ENCODE measurements around the gene HNRNPA1L2.

Gene HNRNPA1L2

DNA sequence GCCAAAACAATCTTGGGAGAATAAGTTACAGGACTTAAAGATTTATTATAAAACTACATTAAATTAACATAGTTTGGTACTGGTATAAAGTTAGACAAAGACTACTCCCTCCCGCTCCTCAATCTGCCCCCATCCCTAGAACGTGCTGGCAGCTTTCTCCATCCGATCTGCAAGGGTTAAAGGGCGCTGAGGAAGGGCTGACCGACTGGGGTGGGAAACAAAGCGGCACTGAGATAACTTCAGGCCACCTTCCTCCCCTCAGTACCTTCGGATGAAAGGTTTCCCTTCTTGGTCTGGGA is 9.6 kb downstream of the HNRNPA1L2 start:
- Histone ChIP-seq H3K9ac (ENCODE audit: insufficient read length, low read depth) (peak overlapping the region; percentile 72), H3K9me3 (ENCODE audit: insufficient read depth, low read length) (no peaks in the 10 kb centered on the region), H3K4me1 (ENCODE audit: insufficient read depth, insufficient read length) (no peaks in the 10 kb centered on the region), H3K4me3 (ENCODE audit: insufficient read length, low read depth) (peak overlapping the region; percentile 57), H3K27me3 (ENCODE audit: insufficient read depth, insufficient read length) (no peaks in the 10 kb centered on the region), H3K36me3 (ENCODE audit: insufficient read depth, insufficient read length, low read length) (peaks cover 10% of the 10 kb centered on the region)
- DNase-seq (ENCODE audit: low read depth, low spot score) = peak; percentile 16
- no peak for TF ChIP-seq ZNF274 (IDR thresholded peaks at IDR 0.05; ENCODE audit: low read depth, low read length)
- no peak for TF ChIP-seq YY1 (IDR thresholded peaks at IDR 0.05; ENCODE audit: insufficient read depth, insufficient read length)
- TF ChIP-seq SUZ12 (IDR thresholded peaks at IDR 0.05; ENCODE audit: extremely low read depth, insufficient read depth, insufficient read length) = no peak

DNA sequence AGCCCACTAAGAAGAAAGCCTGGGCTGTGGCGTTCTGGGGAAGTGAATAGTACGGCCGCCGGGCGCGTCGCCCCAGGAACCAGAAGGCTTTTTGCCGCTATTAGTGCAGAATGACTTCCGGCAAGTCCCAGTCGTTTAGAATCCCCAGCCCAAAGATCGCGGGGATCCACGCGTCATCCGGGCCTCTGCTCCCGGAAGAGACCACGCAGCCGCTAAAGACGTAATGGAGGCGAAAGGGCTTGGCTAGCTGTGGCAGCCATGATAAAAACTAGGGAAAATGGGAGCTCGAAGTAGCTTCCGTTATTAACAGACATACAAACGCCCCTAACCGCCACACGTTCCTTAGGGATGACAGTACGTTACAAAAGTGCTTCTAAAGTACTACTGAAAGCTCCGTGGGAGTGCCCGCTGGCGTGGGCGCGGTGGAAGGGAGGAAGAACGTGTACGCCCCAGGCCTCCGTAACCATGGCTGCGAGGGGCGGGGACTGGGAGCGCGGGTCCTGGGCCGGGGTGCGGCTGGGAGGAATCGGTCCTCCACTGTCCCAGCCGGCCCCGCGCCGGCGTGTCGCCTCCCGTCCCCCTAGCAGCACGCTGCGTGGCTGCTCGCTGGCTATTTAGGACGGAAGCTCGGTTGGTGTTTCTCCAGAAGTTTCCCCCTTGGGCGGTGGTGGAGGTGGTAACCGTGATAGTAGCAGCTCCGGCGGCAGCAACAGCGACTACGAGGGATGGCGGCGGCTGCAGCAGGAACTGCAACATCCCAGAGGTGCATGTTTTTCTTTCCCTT is 10.2 kb downstream of the HNRNPA1L2 start, which contains the start of gene SUGT1:
TSS of gene SUGT1 (plus strand) at position 641 of the 784 bp plus-strand sequence. CDS start at position 726, 85 bp downstream.
- peak; percentile 49 for TF ChIP-seq YY1 (IDR thresholded peaks at IDR 0.05; ENCODE audit: insufficient read depth, insufficient read length)
- TF ChIP-seq SUZ12 (IDR thresholded peaks at IDR 0.05; ENCODE audit: extremely low read depth, insufficient read depth, insufficient read length) = no peak

DNA sequence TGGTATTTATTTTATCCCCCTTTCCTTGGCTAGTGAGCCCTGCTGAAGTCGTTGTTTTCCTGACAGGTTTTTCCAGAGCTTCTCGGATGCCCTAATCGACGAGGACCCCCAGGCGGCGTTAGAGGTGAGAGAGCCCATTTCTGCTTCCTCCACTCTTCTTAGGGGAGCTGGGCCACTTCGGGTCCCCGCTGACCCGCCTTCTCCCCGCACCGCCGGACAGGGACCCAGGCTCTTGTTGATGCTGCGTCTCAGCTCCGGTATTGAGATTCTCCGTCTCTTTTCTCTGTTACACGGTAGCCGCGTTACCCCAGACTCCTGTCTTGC is 10.7 kb downstream of the HNRNPA1L2 start:
- H3K4me1 ChIP-seq (ENCODE audit: insufficient read depth, insufficient read length) = no peaks in the 10 kb centered on the region
- peaks cover 10% of the 10 kb centered on the region for H3K36me3 ChIP-seq (ENCODE audit: insufficient read depth, insufficient read length, low read length)
- DNase-seq (ENCODE audit: low read depth, low spot score) = no peak
- H3K27me3 ChIP-seq (ENCODE audit: insufficient read depth, insufficient read length) = no peaks in the 10 kb centered on the region
- TF ChIP-seq YY1 (IDR thresholded peaks at IDR 0.05; ENCODE audit: insufficient read depth, insufficient read length) (no peak), SUZ12 (IDR thresholded peaks at IDR 0.05; ENCODE audit: extremely low read depth, insufficient read depth, insufficient read length) (no peak)
- H3K9ac ChIP-seq (ENCODE audit: insufficient read length, low read depth) = peak overlapping the region; percentile 77
- H3K4me3 ChIP-seq (ENCODE audit: insufficient read length, low read depth) = peak overlapping the region; percentile 57
- H3K9me3 ChIP-seq (ENCODE audit: insufficient read depth, low read length) = no peaks in the 10 kb centered on the region

More for the DNA sequence above, 10.2 kb downstream of the HNRNPA1L2 start, which contains the start of gene SUGT1:
- DNase-seq (ENCODE audit: low read depth, low spot score) = peak; percentile 85
- H3K4me3 ChIP-seq (ENCODE audit: insufficient read length, low read depth) = peak within 1 kb of the TSS; percentile 57
- no peaks in the 10 kb centered on the region for H3K27me3 ChIP-seq (ENCODE audit: insufficient read depth, insufficient read length)
- H3K9ac ChIP-seq (ENCODE audit: insufficient read length, low read depth) = peak within 1 kb of the TSS; percentile 77
- H3K9me3 ChIP-seq (ENCODE audit: insufficient read depth, low read length) = no peaks in the 10 kb centered on the region
- peaks cover 10% of the 10 kb centered on the region for H3K36me3 ChIP-seq (ENCODE audit: insufficient read depth, insufficient read length, low read length)
- no peaks in the 10 kb centered on the region for H3K4me1 ChIP-seq (ENCODE audit: insufficient read depth, insufficient read length)

DNA sequence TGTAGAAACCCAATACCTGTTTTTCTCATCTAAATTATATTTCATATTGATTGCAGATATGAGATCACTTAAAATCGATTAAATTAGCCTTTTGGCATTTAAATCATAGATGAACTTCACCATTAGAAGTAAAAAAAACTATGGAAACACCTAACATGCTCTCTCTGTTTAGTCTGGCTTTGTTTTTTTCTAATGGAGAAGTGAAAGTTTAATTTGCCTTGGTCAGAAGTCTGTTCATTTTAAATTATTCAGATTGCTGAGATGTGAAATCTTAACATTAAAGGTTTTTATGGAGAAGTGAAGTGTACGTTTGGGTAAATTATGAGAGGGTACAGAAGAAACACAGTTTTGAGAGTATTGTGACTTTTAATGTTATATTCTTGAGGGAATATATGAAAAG is 17.1 kb downstream of the HNRNPA1L2 start:
- Histone ChIP-seq H3K36me3 (ENCODE audit: insufficient read depth, insufficient read length, low read length) (no peaks in the 10 kb centered on the region), H3K4me3 (ENCODE audit: insufficient read length, low read depth) (no peak overlapping the region), H3K4me1 (ENCODE audit: insufficient read depth, insufficient read length) (no peaks in the 10 kb centered on the region), H3K9ac (ENCODE audit: insufficient read length, low read depth) (no peak overlapping the region), H3K9me3 (ENCODE audit: insufficient read depth, low read length) (no peaks in the 10 kb centered on the region), H3K27me3 (ENCODE audit: insufficient read depth, insufficient read length) (no peaks in the 10 kb centered on the region)
- TF ChIP-seq SUZ12 (IDR thresholded peaks at IDR 0.05; ENCODE audit: extremely low read depth, insufficient read depth, insufficient read length) = no peak
- DNase-seq (ENCODE audit: low read depth, low spot score) = no peak

DNA sequence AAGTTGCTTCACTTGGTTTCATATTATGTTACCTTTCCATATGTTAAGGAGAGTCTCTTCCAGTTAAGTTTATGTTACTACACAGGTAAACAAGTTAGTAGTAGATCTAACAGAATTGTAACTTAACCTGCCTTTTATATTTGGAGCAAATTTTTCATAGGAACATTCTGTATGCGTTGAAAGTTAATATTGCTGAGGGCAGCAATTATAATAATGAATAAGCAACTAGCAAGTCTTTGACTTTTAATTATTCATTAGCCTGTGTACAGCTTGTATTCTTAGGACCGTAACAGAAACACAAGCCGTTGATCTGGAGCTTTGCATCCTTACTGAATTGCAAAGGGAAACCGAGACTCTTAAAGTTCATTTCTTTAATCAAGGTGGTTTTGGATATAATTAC is 22.0 kb downstream of the HNRNPA1L2 start:
- no peaks in the 10 kb centered on the region for H3K36me3 ChIP-seq (ENCODE audit: insufficient read depth, insufficient read length, low read length)
- TF ChIP-seq ZNF274 (IDR thresholded peaks at IDR 0.05; ENCODE audit: low read depth, low read length) (no peak), SUZ12 (IDR thresholded peaks at IDR 0.05; ENCODE audit: extremely low read depth, insufficient read depth, insufficient read length) (no peak), YY1 (IDR thresholded peaks at IDR 0.05; ENCODE audit: insufficient read depth, insufficient read length) (no peak)
- no peak for DNase-seq (ENCODE audit: low read depth, low spot score)
- no peaks in the 10 kb centered on the region for H3K4me1 ChIP-seq (ENCODE audit: insufficient read depth, insufficient read length)
- no peaks in the 10 kb centered on the region for H3K9me3 ChIP-seq (ENCODE audit: insufficient read depth, low read length)
- no peaks in the 10 kb centered on the region for H3K27me3 ChIP-seq (ENCODE audit: insufficient read depth, insufficient read length)
- H3K4me3 ChIP-seq (ENCODE audit: insufficient read length, low read depth) = no peak overlapping the region
- no peak overlapping the region for H3K9ac ChIP-seq (ENCODE audit: insufficient read length, low read depth)

DNA sequence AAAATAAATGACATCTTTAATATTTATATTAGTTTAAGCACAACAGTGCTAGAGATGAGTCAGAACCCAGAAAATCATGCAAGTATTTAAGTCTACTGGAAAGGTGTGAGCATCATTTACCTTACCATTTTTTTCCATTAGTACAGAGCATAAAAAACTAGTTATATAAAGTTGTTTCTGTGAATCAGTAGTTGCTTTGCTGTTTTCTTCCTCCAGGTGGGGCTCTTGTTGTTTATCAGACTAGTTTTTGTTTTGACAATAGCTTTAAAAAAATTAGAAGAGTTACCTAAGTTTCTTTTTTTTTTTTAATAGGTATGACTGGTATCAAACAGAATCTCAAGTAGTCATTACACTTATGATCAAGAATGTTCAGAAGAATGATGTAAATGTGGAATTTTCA is 23.1 kb downstream of the HNRNPA1L2 start:
- no peak for DNase-seq (ENCODE audit: low read depth, low spot score)
- Histone ChIP-seq H3K36me3 (ENCODE audit: insufficient read depth, insufficient read length, low read length) (no peaks in the 10 kb centered on the region), H3K9me3 (ENCODE audit: insufficient read depth, low read length) (no peaks in the 10 kb centered on the region), H3K27me3 (ENCODE audit: insufficient read depth, insufficient read length) (no peaks in the 10 kb centered on the region), H3K4me1 (ENCODE audit: insufficient read depth, insufficient read length) (no peaks in the 10 kb centered on the region), H3K9ac (ENCODE audit: insufficient read length, low read depth) (no peak overlapping the region), H3K4me3 (ENCODE audit: insufficient read length, low read depth) (no peak overlapping the region)
- TF ChIP-seq SUZ12 (IDR thresholded peaks at IDR 0.05; ENCODE audit: extremely low read depth, insufficient read depth, insufficient read length) = no peak

DNA sequence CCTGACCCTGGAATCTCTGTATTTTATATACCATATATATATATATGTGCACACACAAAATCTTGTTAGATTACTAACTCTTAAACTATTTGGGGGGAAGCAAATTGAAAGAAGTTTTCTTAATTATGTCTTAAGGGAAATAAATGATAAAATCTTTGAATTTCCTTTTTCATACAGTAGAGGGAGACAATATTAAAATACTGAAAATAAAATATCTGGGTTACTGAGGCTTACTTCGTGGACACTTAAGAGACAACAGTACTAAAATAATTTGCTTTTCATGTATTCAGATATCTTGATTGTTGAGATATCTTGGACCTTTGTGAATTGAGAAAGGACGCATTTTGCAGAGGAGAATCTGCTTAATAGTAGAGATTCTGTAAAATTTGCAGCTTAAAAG is 27.4 kb downstream of the HNRNPA1L2 start:
- DNase-seq (ENCODE audit: low read depth, low spot score) = no peak
- Histone ChIP-seq H3K27me3 (ENCODE audit: insufficient read depth, insufficient read length) (no peaks in the 10 kb centered on the region), H3K4me3 (ENCODE audit: insufficient read length, low read depth) (no peak overlapping the region), H3K9ac (ENCODE audit: insufficient read length, low read depth) (no peak overlapping the region), H3K4me1 (ENCODE audit: insufficient read depth, insufficient read length) (no peaks in the 10 kb centered on the region), H3K9me3 (ENCODE audit: insufficient read depth, low read length) (no peaks in the 10 kb centered on the region), H3K36me3 (ENCODE audit: insufficient read depth, insufficient read length, low read length) (no peaks in the 10 kb centered on the region)
- TF ChIP-seq YY1 (IDR thresholded peaks at IDR 0.05; ENCODE audit: insufficient read depth, insufficient read length) (no peak), ZNF274 (IDR thresholded peaks at IDR 0.05; ENCODE audit: low read depth, low read length) (no peak), SUZ12 (IDR thresholded peaks at IDR 0.05; ENCODE audit: extremely low read depth, insufficient read depth, insufficient read length) (no peak)

DNA sequence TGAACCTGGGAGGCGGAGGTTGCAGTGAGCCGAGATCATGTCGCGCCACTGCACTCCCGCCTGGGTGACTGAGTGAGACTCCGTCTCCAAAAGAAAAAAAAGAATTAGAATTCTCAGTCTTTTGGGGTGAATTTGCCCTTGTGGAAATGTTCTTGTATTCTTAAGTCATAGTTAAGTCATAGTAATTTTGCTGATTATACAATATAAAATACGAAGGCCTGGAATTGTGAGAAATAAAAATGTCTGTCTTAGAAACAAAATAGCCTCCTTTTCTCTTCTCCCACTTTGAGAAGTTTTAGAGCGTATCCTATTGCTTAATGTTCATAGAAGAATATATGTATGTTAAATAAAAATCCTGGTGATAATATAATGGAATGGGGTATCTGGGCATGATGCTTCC is 28.5 kb downstream of the HNRNPA1L2 start:
- Histone ChIP-seq H3K4me3 (ENCODE audit: insufficient read length, low read depth) (no peak overlapping the region), H3K4me1 (ENCODE audit: insufficient read depth, insufficient read length) (no peaks in the 10 kb centered on the region), H3K9ac (ENCODE audit: insufficient read length, low read depth) (no peak overlapping the region), H3K9me3 (ENCODE audit: insufficient read depth, low read length) (no peaks in the 10 kb centered on the region), H3K27me3 (ENCODE audit: insufficient read depth, insufficient read length) (no peaks in the 10 kb centered on the region), H3K36me3 (ENCODE audit: insufficient read depth, insufficient read length, low read length) (no peaks in the 10 kb centered on the region)
- no peak for DNase-seq (ENCODE audit: low read depth, low spot score)
- TF ChIP-seq SUZ12 (IDR thresholded peaks at IDR 0.05; ENCODE audit: extremely low read depth, insufficient read depth, insufficient read length) = no peak
- TF ChIP-seq YY1 (IDR thresholded peaks at IDR 0.05; ENCODE audit: insufficient read depth, insufficient read length) = no peak
- TF ChIP-seq ZNF274 (IDR thresholded peaks at IDR 0.05; ENCODE audit: low read depth, low read length) = no peak

All from NT2/D1 (cell line).